IMR-90 (cell line): ENCODE measurements around the gene RAB8A. TPM values are rescaled to one million over a fixed set of nuclear protein-coding genes. Genes with fewer than 3 reads are reported as not detected.
A peak's percentile ranks its signal among the peaks of the same experiment; 100 is the strongest.

ENCODE experiments used
- ATAC-seq: fragments of 200-7000 bp; cut with Tn5 transposase; 2 replicates; pipeline ENCODE4 v1.9.1; 2020; ENCODE audit warnings: low read depth, mild to moderate bottlenecking, moderate library complexity
- BruUV-seq: library from RNA; stranded (reverse); fragments of 400-500 nt; replicated peaks from 2 replicates; lab custom pipeline; 2021; lab: Mats Ljungman, UMichigan
- CTCF ChIA-PET: fragments of 300-600 bp; formaldehyde crosslinking; extraction: SDS; loops from one replicate; lab custom pipeline; 2021; ENCODE audit warnings: antibody characterized with exemption; lab: Yijun Ruan, JAX
- POLR2A ChIA-PET: fragments of 300-600 bp; sonication (Branson Sonifier 250); formaldehyde crosslinking; loops from one replicate; lab custom pipeline; 2022; ENCODE audit warnings: antibody characterized with exemption; ENCODE audit not compliant: unreplicated experiment; lab: Charles Lee
- DNase-seq: peaks from one replicate; pipeline ENCODE4 v3.0.0; 2013
- H2AFZ ChIP-seq: replicated peaks from 2 replicates; pipeline ENCODE3; 2013; ENCODE audit warnings: low read length, mild to moderate bottlenecking; ENCODE audit not compliant: poor library complexity
- H2AK5ac ChIP-seq: 2 replicates; pipeline ENCODE4 v1.6.1; 2013; ENCODE audit warnings: low read depth, low read length, inconsistent platforms
- H2AK9ac ChIP-seq: replicated peaks from 2 replicates; pipeline ENCODE3; 2013; ENCODE audit warnings: mild to moderate bottlenecking, low read depth, low read length, moderate library complexity; ENCODE audit not compliant: poor library complexity
- H2BK120ac ChIP-seq: 2 replicates; pipeline ENCODE4 v1.6.1; 2013; ENCODE audit warnings: low read depth, low read length, inconsistent platforms
- H2BK15ac ChIP-seq: 3 replicates; pipeline ENCODE4 v1.6.1; 2013; ENCODE audit warnings: low read depth, low read length, inconsistent platforms
- H2BK20ac ChIP-seq: 2 replicates; pipeline ENCODE4 v1.6.1; 2013; ENCODE audit warnings: low read depth, mild to moderate bottlenecking, inconsistent platforms, low read length, moderate library complexity
- H2BK5ac ChIP-seq: 2 replicates; pipeline ENCODE4 v1.6.1; 2013; ENCODE audit warnings: mild to moderate bottlenecking, low read depth, low read length, inconsistent platforms; ENCODE audit not compliant: poor library complexity, severe bottlenecking
- H3K14ac ChIP-seq: replicated peaks from 2 replicates; pipeline ENCODE4 v1.6.1; 2013; ENCODE audit warnings: low read depth, low read length, inconsistent platforms
- H3K18ac ChIP-seq: 2 replicates; pipeline ENCODE4 v1.6.1; 2013; ENCODE audit warnings: low read depth, low read length, control low read depth
- H3K23ac ChIP-seq: 2 replicates; pipeline ENCODE4 v1.6.1; 2013; ENCODE audit warnings: low read depth, low read length, inconsistent platforms
- H3K27ac ChIP-seq: 2 replicates; pipeline ENCODE4 v1.5.1; 2013; ENCODE audit warnings: mild to moderate bottlenecking, control low read depth, low read length; ENCODE audit not compliant: insufficient read depth
- H3K27me3 ChIP-seq: 2 replicates; pipeline ENCODE4 v1.6.1; 2013; ENCODE audit warnings: low read length; ENCODE audit not compliant: control insufficient read depth, insufficient read depth
- H3K36me3 ChIP-seq: 2 replicates; pipeline ENCODE4 v1.6.1; 2013; ENCODE audit warnings: low read length, mixed read lengths; ENCODE audit not compliant: control insufficient read depth, insufficient read depth
- H3K4ac ChIP-seq: 2 replicates; pipeline ENCODE4 v1.6.1; 2013; ENCODE audit warnings: low read depth, low read length, inconsistent platforms
- H3K4me1 ChIP-seq: 2 replicates; pipeline ENCODE4 v1.6.1; 2013; ENCODE audit warnings: low read length, mixed read lengths; ENCODE audit not compliant: control insufficient read depth, insufficient read depth
- H3K4me2 ChIP-seq: 2 replicates; pipeline ENCODE4 v1.6.1; 2013; ENCODE audit warnings: low read depth, mild to moderate bottlenecking, control low read depth, low read length, moderate library complexity
- H3K4me3 ChIP-seq: 2 replicates; pipeline ENCODE4 v1.5.1; 2013; ENCODE audit warnings: low read depth, mild to moderate bottlenecking, control low read depth, low read length, moderate library complexity; ENCODE audit not compliant: insufficient read depth
- H3K56ac ChIP-seq: 2 replicates; pipeline ENCODE4 v1.6.1; 2013; ENCODE audit warnings: low read length, inconsistent platforms; ENCODE audit not compliant: insufficient read depth; ENCODE audit errors: extremely low read depth
- H3K79me1 ChIP-seq, 2 experiments: 2 replicates each; pipeline ENCODE4 v1.6.1; 2013; ENCODE audit warnings: low read length in 2 of 2, inconsistent platforms in 1 of 2, low read depth in 1 of 2
- H3K9ac ChIP-seq: 2 replicates; pipeline ENCODE4 v1.6.1; 2013; ENCODE audit warnings: low read depth, low read length, control low read depth
- H3K9me1 ChIP-seq: 2 replicates; pipeline ENCODE4 v1.6.1; 2013; ENCODE audit warnings: low read length, inconsistent platforms; ENCODE audit not compliant: insufficient read depth
- H3K9me3 ChIP-seq: 2 replicates; pipeline ENCODE4 v1.6.1; 2013; ENCODE audit warnings: low read length; ENCODE audit not compliant: control insufficient read depth, insufficient read depth
- H4K20me1 ChIP-seq: 2 replicates; pipeline ENCODE4 v1.6.1; 2013; ENCODE audit warnings: low read length, inconsistent platforms; ENCODE audit not compliant: insufficient read depth
- H4K5ac ChIP-seq: 2 replicates; pipeline ENCODE4 v1.6.1; 2013; ENCODE audit warnings: mild to moderate bottlenecking, low read depth, low read length, control low read depth
- H4K8ac ChIP-seq, 2 experiments: 2 replicates each; pipeline ENCODE4 v1.6.1; 2013; ENCODE audit warnings: low read depth in 2 of 2, low read length in 2 of 2, control low read depth in 1 of 2, inconsistent platforms in 1 of 2
- H4K91ac ChIP-seq: 2 replicates; pipeline ENCODE4 v1.6.1; 2013; ENCODE audit warnings: low read depth, low read length, inconsistent platforms; ENCODE audit not compliant: insufficient read depth
- BHLHE40 ChIP-seq: fragments of 150-350 bp; IDR thresholded peaks from 2 replicates; pipeline ENCODE4 v1.6.1; 2016; ENCODE audit warnings: mild to moderate bottlenecking, low read depth, low read length
- CEBPB ChIP-seq: IDR thresholded peaks from 2 replicates; pipeline ENCODE4 v1.6.1; 2012; ENCODE audit warnings: low read depth, low read length, improper control_type of control experiment
- CHD1 ChIP-seq: IDR thresholded peaks from 2 replicates; pipeline ENCODE4 v1.6.1; 2012; ENCODE audit warnings: low read depth, low read length, improper control_type of control experiment
- ELK1 ChIP-seq: fragments of 150-350 bp; IDR thresholded peaks from 2 replicates; pipeline ENCODE4 v1.6.1; 2016; ENCODE audit warnings: low read depth, mild to moderate bottlenecking, low read length, moderate library complexity, borderline replicate concordance
- FOS ChIP-seq: fragments of 150-350 bp; IDR thresholded peaks from 2 replicates; pipeline ENCODE4 v1.6.1; 2016; ENCODE audit warnings: low read depth, low read length
- MAFK ChIP-seq: IDR thresholded peaks from 2 replicates; pipeline ENCODE4 v1.6.1; 2012; ENCODE audit warnings: low read depth, low read length, improper control_type of control experiment
- MAZ ChIP-seq: IDR thresholded peaks from 2 replicates; pipeline ENCODE4 v1.6.1; 2012; ENCODE audit warnings: low read depth, mild to moderate bottlenecking, low read length, improper control_type of control experiment, moderate library complexity, borderline replicate concordance
- NFE2L2 ChIP-seq: fragments of 150-350 bp; IDR thresholded peaks from 2 replicates; pipeline ENCODE4 v1.6.1; 2016; ENCODE audit warnings: low read depth, mild to moderate bottlenecking, low read length
- RAD21 ChIP-seq: IDR thresholded peaks from 2 replicates; pipeline ENCODE4 v1.6.1; 2012; ENCODE audit warnings: low read length, improper control_type of control experiment
- RCOR1 ChIP-seq: IDR thresholded peaks from 2 replicates; pipeline ENCODE4 v1.6.1; 2012; ENCODE audit warnings: mild to moderate bottlenecking, low read length, improper control_type of control experiment; ENCODE audit not compliant: insufficient replicate concordance
- WGBS, 2 experiments: methylation state at CpG; one replicate each; pipeline versions ENCODE4 v1.1.5 to v1.1.7; 2013; ENCODE audit warnings: missing lambda C conversion rate in 2 of 2; ENCODE audit not compliant: insufficient read length in 1 of 2; ENCODE audit errors: extremely low coverage in 2 of 2; 5-methylcytosine and 5-hydroxymethylcytosine counted together
- dilution Hi-C: fragments of 300-500 bp; cut with HindIII; formaldehyde crosslinking; loops from one replicate; pipeline ENCODE4 v1.14.3; 2018; ENCODE audit warnings: low sequenced_read_pairs; ENCODE audit not compliant: unreplicated experiment
- in situ Hi-C: fragments of 300-500 bp; cut with MboI; formaldehyde crosslinking; loops from 3 replicates; pipeline ENCODE4 v1.14.3; 2019; ENCODE audit warnings: low sequenced_read_pairs, inconsistent platforms, mixed read lengths
- intact Hi-C: fragments of 100-400 bp; cut with micrococcal nuclease; formaldehyde crosslinking; loops from 2 replicates; pipeline ENCODE4 v1.10.0; 2022
- polyA plus RNA-seq, 3 experiments: library from polyadenylated mRNA; depleted of rRNA; stranded (reverse); fragments of >200 nt; gene quantifications; 2 replicates each; pipeline ENCODE4 v1.2.3, GENCODE V29; 2012; ENCODE audit warnings: low replicate concordance in 1 of 3
- total RNA-seq: library from RNA; depleted of rRNA; stranded (reverse); fragments of >200 nt; gene quantifications from 2 replicates; pipeline ENCODE4 v1.2.3, GENCODE V29; 2012

Gene RAB8A
- total and polyA plus RNA-seq, 2 of the 4 experiments (the other 2 are of a cell fraction), result 64.5 to 135 TPM

GRCh38 chr19:16074488-16075365, 37.0 kb upstream of the RAB8A start:
- in situ Hi-C loops, result no loop called here
- H3K79me1 ChIP-seq, result peaks cover 12 to 58% of the 10 kb centered on the region in 2 experiments
- 0 out of 3 replicates have a peak overlapping the region, but pooled peaks have one; percentile 31 for H2BK15ac ChIP-seq
- no peak for ATAC-seq
- peak overlapping the region; percentile 23 for H2AK9ac ChIP-seq
- peaks cover 14% of the 10 kb centered on the region for H3K36me3 ChIP-seq
- H2AK5ac ChIP-seq, result peak overlapping the region; percentile 80
- H3K9me1 ChIP-seq, result peaks cover 7% of the 10 kb centered on the region
- peak overlapping the region; percentile 64 for H3K4ac ChIP-seq
- H2BK20ac ChIP-seq, result peak overlapping the region; percentile 41; the same call in 1 of the 2 replicates
- peaks cover 12% of the 10 kb centered on the region for H4K20me1 ChIP-seq
- POLR2A ChIA-PET, result interaction anchor here (0.7 kb wide), 1 partner anchor 9 kb away, joined by 5 read pairs; no protein-coding TSS in a partner anchor
- DNase-seq, result no peak
- no peak overlapping the region; the same call in 1 of the 2 replicates for H3K14ac ChIP-seq
- no peaks in the 10 kb centered on the region for H3K27me3 ChIP-seq
- dilution Hi-C loops, result no loop called here
- CTCF ChIA-PET, result interaction anchor here (0.8 kb wide), 1 partner anchor 33 kb away, joined by 3 read pairs; no protein-coding TSS in a partner anchor
- H3K9me3 ChIP-seq, result no peaks in the 10 kb centered on the region
- intact Hi-C loops, result loop anchor here (5.0 kb wide), 2 partner anchors 32 to 123 kb away; partner anchors contain the start of gene AP1M1
- no peak overlapping the region for H3K4me3 ChIP-seq
- WGBS, 2 experiments, result 96% methylated on average over 8 of the region's 10 CpGs; no CpG with 5 or more reads in 1 of the 2 experiments
- H3K18ac ChIP-seq, result no peak overlapping the region
- H3K4me1 ChIP-seq, result peaks cover 6% of the 10 kb centered on the region; the same call in 1 of the 2 replicates
- H3K56ac ChIP-seq, result no peak overlapping the region
- H3K9ac ChIP-seq, result no peak overlapping the region
- no peak overlapping the region; the same call in 1 of the 2 replicates for H4K91ac ChIP-seq
- peak overlapping the region; percentile 86; the same call in 1 of the 2 replicates for H3K23ac ChIP-seq
- no peak for TF ChIP-seq FOS
- no peak for TF ChIP-seq RAD21
- no peak for TF ChIP-seq CHD1
- no peak for TF ChIP-seq MAZ
- TF ChIP-seq CEBPB, result no peak
- no peak for TF ChIP-seq BHLHE40
- no peak for TF ChIP-seq RCOR1
- TF ChIP-seq ELK1, result no peak
- no peak for TF ChIP-seq MAFK
- TF ChIP-seq NFE2L2, result no peak
- H4K8ac ChIP-seq, result peak overlapping the region; percentile 9 to 91; a peak in 2 of 4 replicates
- H2BK5ac ChIP-seq, result no peak overlapping the region
- H3K4me2 ChIP-seq, result no peak overlapping the region
- no TSS peak for BruUV-seq
- H2BK120ac ChIP-seq, result no peak overlapping the region
- peak overlapping the region; percentile 33; the same call in 1 of the 2 replicates for H3K27ac ChIP-seq
- H4K5ac ChIP-seq, result no peak overlapping the region
- no peak overlapping the region for H2AFZ ChIP-seq
